ENCODE measurements around the gene IRX2. TPM values are rescaled to one million over a fixed set of nuclear protein-coding genes. Genes with fewer than 3 reads are reported as not detected.

Gene IRX2
- total RNA-seq, 1 donor from 2014 or later, result 19.3 TPM

- TF ChIP-seq CTCF (conservative IDR thresholded peaks at IDR 0.05; ENCODE audit: low read depth, low read length), result no peak
- DNase-seq (ENCODE audit: low read depth), result no peak
- H3K4me3 ChIP-seq (ENCODE audit: low read depth, low read length), result no peak overlapping the region
Observed at GRCh38 chr5:2701592-2701991, 49.9 kb downstream of the IRX2 start.

DNA sequence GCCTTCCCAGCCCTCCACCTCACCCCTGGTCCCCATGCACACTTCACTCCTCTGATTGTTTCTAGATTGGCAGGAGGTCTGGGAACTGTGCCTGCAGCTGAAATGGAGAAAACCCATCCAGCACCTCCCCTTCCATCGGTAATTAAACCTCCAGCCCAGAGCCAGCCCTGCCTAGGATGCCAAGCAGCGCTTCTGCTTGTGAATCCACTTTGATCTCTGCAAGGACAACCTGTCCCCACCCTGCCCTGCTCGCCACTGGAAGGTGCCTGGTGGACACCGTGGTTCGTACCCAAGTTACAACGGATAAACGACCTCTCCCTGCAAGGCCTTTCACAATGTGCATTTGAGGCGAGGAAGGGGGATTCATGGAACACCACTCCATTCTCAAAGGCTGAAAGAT, 50.6 kb downstream of the IRX2 start:
- H3K4me3 ChIP-seq (ENCODE audit: low read depth, low read length), result no peak overlapping the region
- no peak for TF ChIP-seq CTCF (conservative IDR thresholded peaks at IDR 0.05; ENCODE audit: low read depth, low read length)
- no peak for DNase-seq (ENCODE audit: low read depth)

GRCh38 chr5:2699686-2700085, 51.8 kb downstream of the IRX2 start:
- no peak for DNase-seq (ENCODE audit: low read depth)
- H3K4me3 ChIP-seq (ENCODE audit: low read depth, low read length), result no peak overlapping the region
- no peak for TF ChIP-seq CTCF (conservative IDR thresholded peaks at IDR 0.05; ENCODE audit: low read depth, low read length)

DNA sequence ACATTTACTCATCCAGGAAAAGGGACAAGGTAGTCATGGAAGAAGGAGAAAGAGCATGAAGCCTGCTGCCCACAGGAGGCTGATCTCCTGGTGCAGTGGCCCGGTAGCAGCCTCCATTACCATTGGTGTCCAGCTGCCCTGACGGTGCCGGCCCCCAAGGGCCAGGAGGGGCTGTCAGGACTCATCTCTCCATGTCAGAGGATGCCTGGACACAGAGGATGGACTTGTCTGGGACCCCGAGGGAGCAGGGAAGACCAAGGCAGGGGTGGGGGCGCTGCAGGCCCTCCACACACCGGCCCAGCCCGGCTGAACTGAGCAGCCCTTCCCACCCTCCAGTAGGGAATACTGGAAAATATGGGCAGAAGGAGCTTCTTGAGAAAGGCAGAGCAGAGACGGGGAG, 52.2 kb downstream of the IRX2 start:
- no peak for DNase-seq (ENCODE audit: low read depth)
- TF ChIP-seq CTCF (conservative IDR thresholded peaks at IDR 0.05; ENCODE audit: low read depth, low read length), result no peak
- no peak overlapping the region for H3K4me3 ChIP-seq (ENCODE audit: low read depth, low read length)

- no peak for TF ChIP-seq CTCF (conservative IDR thresholded peaks at IDR 0.05; ENCODE audit: low read depth, low read length)
- no peak for DNase-seq (ENCODE audit: low read depth)
- H3K4me3 ChIP-seq (ENCODE audit: low read depth, low read length), result no peak overlapping the region
Observed at GRCh38 chr5:2698581-2698980, 52.9 kb downstream of the IRX2 start.

GRCh38 chr5:2697446-2698200, 53.9 kb downstream of the IRX2 start:
- no peak overlapping the region for H3K4me3 ChIP-seq (ENCODE audit: low read depth, low read length)
- no peak for DNase-seq (ENCODE audit: low read depth)
- TF ChIP-seq CTCF (conservative IDR thresholded peaks at IDR 0.05; ENCODE audit: low read depth, low read length), result no peak

GRCh38 chr5:2697041-2697440, 54.4 kb downstream of the IRX2 start:
- no peak for DNase-seq (ENCODE audit: low read depth)
- no peak overlapping the region for H3K4me3 ChIP-seq (ENCODE audit: low read depth, low read length)
- TF ChIP-seq CTCF (conservative IDR thresholded peaks at IDR 0.05; ENCODE audit: low read depth, low read length), result no peak
